Measurements from ENCODE around the gene TCF4. TPM values are rescaled to one million over a fixed set of nuclear protein-coding genes. Genes with fewer than 3 reads are reported as not detected.

Gene TCF4
- total RNA-seq, 1 experiment from 2014 or later = 0.42 TPM

GRCh38 chr18:55609160-55609825 is 21.3 kb upstream of the TCF4 start:
- CTCF ChIA-PET = no interaction called here
- no peak for TF ChIP-seq RAD21 (IDR thresholded peaks at IDR 0.05; ENCODE audit: low read depth)
- TF ChIP-seq YY1 (IDR thresholded peaks at IDR 0.05; ENCODE audit: extremely low read depth, insufficient replicate concordance, low read depth, low read length) = no peak
- TF ChIP-seq SRF (IDR thresholded peaks at IDR 0.05; ENCODE audit: low read depth) = no peak
- TF ChIP-seq ZFX (IDR thresholded peaks at IDR 0.05) = no peak
- TF ChIP-seq ZNF274 (IDR thresholded peaks at IDR 0.05; ENCODE audit: low read depth, low read length) = no peak
- no peak for TF ChIP-seq CTCF (IDR thresholded peaks at IDR 0.05 in 2 of 3, conservative IDR thresholded peaks at IDR 0.05 in 1 of 3; ENCODE audit: borderline replicate concordance in 1 of 3, insufficient read depth in 1 of 3, low read depth in 2 of 3, low read length in 2 of 3)
- TF ChIP-seq EZH2 (IDR thresholded peaks at IDR 0.05) = no peak
- TF ChIP-seq POLR2AphosphoS5 (IDR thresholded peaks at IDR 0.05; ENCODE audit: low read depth, low read length) = no peak
- TF ChIP-seq JUND (IDR thresholded peaks at IDR 0.05) = no peak
- TF ChIP-seq MAX (IDR thresholded peaks at IDR 0.05) = no peak
- no peak for TF ChIP-seq FOSL1 (IDR thresholded peaks at IDR 0.05; ENCODE audit: low read depth)
- no peak for TF ChIP-seq EGR1 (IDR thresholded peaks at IDR 0.05; ENCODE audit: low read depth)

More at GRCh38 chr18:55609160-55609825, 21.3 kb upstream of the TCF4 start:
- BruUV-seq (replicated peaks) = no TSS peak
- peaks cover 4 to 5% of the 10 kb centered on the region in 2 experiments; a peak in 2 of 4 replicates for H3K9me3 ChIP-seq (ENCODE audit: control insufficient read depth in 1 of 2, insufficient read depth in 1 of 2, low read depth in 1 of 2, low read length in 2 of 2)
- no peaks in the 10 kb centered on the region for H3K36me3 ChIP-seq (ENCODE audit: control insufficient read depth in 1 of 2, insufficient read depth in 2 of 2, low read length in 2 of 2)
- ChIA-PET RAD21 (ENCODE audit: low non-redundant PET in 1 of 2, low total read pairs in 2 of 2, uncharacterized antibody in 2 of 2, unreplicated experiment in 2 of 2) (no interaction called here), POLR2A (no interaction called here)
- no peaks in the 10 kb centered on the region for H4K20me1 ChIP-seq (ENCODE audit: insufficient read depth)
- intact Hi-C loops (cut with micrococcal nuclease) = no loop called here
- ATAC-seq (no peak), DNase-seq (ENCODE audit: low read depth, low spot score) (no peak)
- no peak overlapping the region for H3K4me2 ChIP-seq (ENCODE audit: low read length)
- no peak overlapping the region for H3K9ac ChIP-seq (ENCODE audit: low read length)
- H2AFZ ChIP-seq (ENCODE audit: low read depth, low read length, poor library complexity, severe bottlenecking) = no peak overlapping the region
- H3K4me1 ChIP-seq (ENCODE audit: control insufficient read depth in 1 of 2, insufficient read depth in 2 of 2, low read length in 2 of 2) = no peaks in the 10 kb centered on the region
- H3K9me2 ChIP-seq (ENCODE audit: insufficient read depth) = no peaks in the 10 kb centered on the region
- H3K79me2 ChIP-seq (ENCODE audit: insufficient read depth, low read length) = no peaks in the 10 kb centered on the region
- no peaks in the 10 kb centered on the region for H3K27me3 ChIP-seq (ENCODE audit: insufficient read depth, low read length)
- no peak overlapping the region for H3K4me3 ChIP-seq (replicated peaks in 1 of 2; ENCODE audit: low read depth in 1 of 2, low read length in 2 of 2)
- H3K27ac ChIP-seq (ENCODE audit: low read depth, low read length) = no peak overlapping the region
